Liver (tissue), 9 donors: ENCODE results near the gene SLC25A1. TPM values are rescaled to one million over a fixed set of nuclear protein-coding genes. Genes with fewer than 3 reads are reported as not detected.

Experiments used
- DNase-seq: peaks from one replicate; pipeline ENCODE4 v3.0.0-alpha.2; 2017; ENCODE audit warnings: low spot score
- H3K27ac ChIP-seq, 2 donors: one replicate each; pipeline ENCODE4 v1.7.0; 2013; ENCODE audit warnings: inconsistent platforms in 2 of 2, low read length in 2 of 2, control low read depth in 1 of 2, low read depth in 1 of 2, mild to moderate bottlenecking in 1 of 2
- H3K27me3 ChIP-seq, 4 donors: one replicate each; pipeline versions ENCODE4 v1.6.1 to v1.7.0; 2013; ENCODE audit warnings: low read length in 3 of 4, inconsistent platforms in 1 of 4, mild to moderate bottlenecking in 1 of 4, moderate library complexity in 1 of 4; ENCODE audit not compliant: control insufficient read depth in 4 of 4, insufficient read depth in 4 of 4
- H3K36me3 ChIP-seq, 4 donors: one replicate each; pipeline versions ENCODE4 v1.6.1 to v1.7.0; 2013; ENCODE audit warnings: low read length in 3 of 4, mild to moderate bottlenecking in 3 of 4, low read depth in 1 of 4, moderate library complexity in 1 of 4; ENCODE audit not compliant: control insufficient read depth in 4 of 4, insufficient read depth in 3 of 4
- H3K4me1 ChIP-seq, 4 donors: one replicate each; pipeline versions ENCODE4 v1.6.1 to v1.7.0; 2013; ENCODE audit warnings: low read length in 3 of 4, mild to moderate bottlenecking in 3 of 4, moderate library complexity in 1 of 4; ENCODE audit not compliant: control insufficient read depth in 4 of 4, insufficient read depth in 4 of 4
- H3K4me3 ChIP-seq, 3 donors: one replicate each; pipeline versions ENCODE4 v1.6.1 to v1.7.0; 2013; ENCODE audit warnings: low read length in 3 of 3, control low read depth in 1 of 3, low read depth in 1 of 3, mild to moderate bottlenecking in 1 of 3
- H3K9ac ChIP-seq, 2 donors: one replicate each; pipeline ENCODE4 v1.7.0; 2013; ENCODE audit warnings: low read length in 2 of 2, mild to moderate bottlenecking in 2 of 2, moderate library complexity in 2 of 2, control low read depth in 1 of 2, low read depth in 1 of 2
- H3K9me3 ChIP-seq, 4 donors: one replicate each; pipeline versions ENCODE4 v1.6.1 to v1.7.0; 2013; ENCODE audit warnings: low read length in 3 of 4; ENCODE audit not compliant: control insufficient read depth in 4 of 4
- ATF3 ChIP-seq: IDR thresholded peaks from 2 replicates; pipeline ENCODE4 v1.6.1; 2016; ENCODE audit warnings: antibody characterized with exemption
- CTCF ChIP-seq: fragments of 150-350 bp; IDR thresholded peaks from 2 replicates; pipeline ENCODE4 v1.5.1; 2017; ENCODE audit warnings: improper control_type of control experiment, low read depth, low read length; ENCODE audit not compliant: missing input control
- EGR1 ChIP-seq, 2 donors: IDR thresholded peaks; 2 replicates each; pipeline ENCODE4 v1.6.1; 2016 to 2018; ENCODE audit warnings: antibody characterized with exemption in 2 of 2, low read depth in 2 of 2
- FOXA1 ChIP-seq: IDR thresholded peaks from 2 replicates; pipeline ENCODE4 v1.6.1; 2016; ENCODE audit warnings: antibody characterized with exemption
- FOXA2 ChIP-seq: IDR thresholded peaks from 2 replicates; pipeline ENCODE4 v1.6.1; 2016; ENCODE audit warnings: antibody characterized with exemption
- GABPA ChIP-seq, 2 donors: IDR thresholded peaks in 1 of 2; conservative IDR thresholded peaks in 1 of 2; 2 replicates each; pipeline ENCODE4 v1.6.1; 2016; ENCODE audit warnings: antibody characterized with exemption in 2 of 2, mild to moderate bottlenecking in 1 of 2, moderate library complexity in 1 of 2
- HNF4A ChIP-seq, 2 donors: conservative IDR thresholded peaks; 2 replicates each; pipeline ENCODE4 v1.6.1; 2016; ENCODE audit warnings: antibody characterized with exemption in 2 of 2, mild to moderate bottlenecking in 2 of 2
- HNF4G ChIP-seq: IDR thresholded peaks from 2 replicates; pipeline ENCODE4 v1.6.1; 2016; ENCODE audit warnings: antibody characterized with exemption
- JUND ChIP-seq, 2 donors: IDR thresholded peaks; 2 replicates each; pipeline ENCODE4 v1.6.1; 2016; ENCODE audit warnings: antibody characterized with exemption in 2 of 2
- MAX ChIP-seq: IDR thresholded peaks from 2 replicates; pipeline ENCODE4 v1.6.1; 2016; ENCODE audit warnings: antibody characterized with exemption
- NR2F2 ChIP-seq: IDR thresholded peaks from 2 replicates; pipeline ENCODE4 v1.6.1; 2016; ENCODE audit warnings: antibody characterized with exemption
- RAD21 ChIP-seq, 2 donors: IDR thresholded peaks; 2 replicates each; pipeline ENCODE4 v1.6.1; 2016; ENCODE audit warnings: antibody characterized with exemption in 2 of 2, mild to moderate bottlenecking in 2 of 2
- REST ChIP-seq: IDR thresholded peaks from 2 replicates; pipeline ENCODE4 v1.6.1; 2016; ENCODE audit warnings: antibody characterized with exemption, mild to moderate bottlenecking
- RXRA ChIP-seq, 2 donors: IDR thresholded peaks; 2 replicates each; pipeline ENCODE4 v1.6.1; 2017 to 2018; ENCODE audit warnings: antibody characterized with exemption in 2 of 2, mild to moderate bottlenecking in 1 of 2
- SP1 ChIP-seq: IDR thresholded peaks from 2 replicates; pipeline ENCODE4 v1.6.1; 2018; ENCODE audit warnings: antibody characterized with exemption, mild to moderate bottlenecking
- TAF1 ChIP-seq: conservative IDR thresholded peaks from 2 replicates; pipeline ENCODE4 v1.6.1; 2016; ENCODE audit warnings: antibody characterized with exemption, mild to moderate bottlenecking
- YY1 ChIP-seq: IDR thresholded peaks from 2 replicates; pipeline ENCODE4 v1.6.1; 2016; ENCODE audit warnings: antibody characterized with exemption, mild to moderate bottlenecking
- WGBS: extraction: QIAGEN DNeasy Blood & Tissue Kit; methylation state at CpG from one replicate; pipeline ENCODE4 v1.1.7; 2013; 5-methylcytosine and 5-hydroxymethylcytosine counted together
- polyA plus RNA-seq, 2 donors: library from polyadenylated mRNA; stranded (reverse) in 1 of 2; unstranded in 1 of 2; fragments of 200-250 nt in 1 of 2; fragments of >200 nt in 1 of 2; fragmentation: Nextera tagmentation in 1 of 2; extraction: Ambion mirVana in 1 of 2; gene quantifications; one replicate each; pipeline versions ENCODE4 v1.2.1 to v1.2.3, GENCODE V29; 2013 to 2015
- total RNA-seq, 2 donors: library from RNA; depleted of rRNA; stranded (reverse); fragments of >200 nt; gene quantifications; one replicate each; pipeline ENCODE4 v1.2.3, GENCODE V29; 2014
- TF ChIP-seq, protein P1 (sequence below): IDR thresholded peaks from 2 replicates; pipeline ENCODE4 v1.6.1; 2016; ENCODE audit warnings: antibody characterized with exemption
- donor health status: healthy.
- donor health status: healthy.
- donor health status: healthy.
- donor health status: healthy.
- donor health status: healthy.

SLC25A1 gene
- total and polyA plus RNA-seq, 4 donors = 59.5 to 78.3 (median 73.9) TPM

- TF ChIP-seq RAD21 (IDR thresholded peaks at IDR 0.05) = no peak
- TF ChIP-seq, protein P1, sequence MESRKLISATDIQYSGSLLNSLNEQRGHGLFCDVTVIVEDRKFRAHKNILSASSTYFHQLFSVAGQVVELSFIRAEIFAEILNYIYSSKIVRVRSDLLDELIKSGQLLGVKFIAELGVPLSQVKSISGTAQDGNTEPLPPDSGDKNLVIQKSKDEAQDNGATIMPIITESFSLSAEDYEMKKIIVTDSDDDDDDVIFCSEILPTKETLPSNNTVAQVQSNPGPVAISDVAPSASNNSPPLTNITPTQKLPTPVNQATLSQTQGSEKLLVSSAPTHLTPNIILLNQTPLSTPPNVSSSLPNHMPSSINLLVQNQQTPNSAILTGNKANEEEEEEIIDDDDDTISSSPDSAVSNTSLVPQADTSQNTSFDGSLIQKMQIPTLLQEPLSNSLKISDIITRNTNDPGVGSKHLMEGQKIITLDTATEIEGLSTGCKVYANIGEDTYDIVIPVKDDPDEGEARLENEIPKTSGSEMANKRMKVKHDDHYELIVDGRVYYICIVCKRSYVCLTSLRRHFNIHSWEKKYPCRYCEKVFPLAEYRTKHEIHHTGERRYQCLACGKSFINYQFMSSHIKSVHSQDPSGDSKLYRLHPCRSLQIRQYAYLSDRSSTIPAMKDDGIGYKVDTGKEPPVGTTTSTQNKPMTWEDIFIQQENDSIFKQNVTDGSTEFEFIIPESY = no peak
- TF ChIP-seq EGR1 (IDR thresholded peaks at IDR 0.05; ENCODE audit: low read depth in 2 of 2) = no peak
- TF ChIP-seq JUND (IDR thresholded peaks at IDR 0.05) = no peak
- TF ChIP-seq SP1 = no peak
- TF ChIP-seq NR2F2 = no peak
- TF ChIP-seq RXRA (IDR thresholded peaks at IDR 0.05) = no peak
- no peak for TF ChIP-seq REST
- no peak for TF ChIP-seq MAX
- TF ChIP-seq CTCF = no peak
- TF ChIP-seq FOXA1 = no peak
- no peak for TF ChIP-seq GABPA (IDR thresholded peaks at IDR 0.05 in 1 of 2, conservative IDR thresholded peaks at IDR 0.05 in 1 of 2)
- no peak for TF ChIP-seq TAF1
- TF ChIP-seq YY1 = no peak
- TF ChIP-seq ATF3 = no peak
- no peak for TF ChIP-seq FOXA2
- TF ChIP-seq HNF4G = no peak
- TF ChIP-seq HNF4A (conservative IDR thresholded peaks at IDR 0.05) = no peak
- H3K4me3 ChIP-seq = no peak overlapping the region
- H3K9ac ChIP-seq = no peak overlapping the region
- WGBS = 97% methylated on average over 23 of the region's 23 CpGs
- no peak overlapping the region for H3K27ac ChIP-seq
- no peaks in the 10 kb centered on the region for H3K27me3 ChIP-seq
- H3K4me1 ChIP-seq = no peaks in the 10 kb centered on the region
- no peak for DNase-seq
- H3K36me3 ChIP-seq = peaks cover 0 to 5% (median 2%) of the 10 kb centered on the region in 4 donors
- no peaks in the 10 kb centered on the region for H3K9me3 ChIP-seq
These were observed 22.8 kb upstream of the SLC25A1 start for GRCh38 chr22:19201130-19201868.
